Hepatocyte (in vitro differentiated cells): Measurements from ENCODE around the gene DCAF8L1. TPM values are rescaled to one million over a fixed set of nuclear protein-coding genes. Genes with fewer than 3 reads are reported as not detected.
A peak's percentile ranks its signal among the peaks of the same experiment; 100 is the strongest.
"Not testable (repeated sequence)": the region's sequence is repeated elsewhere in the genome, so short reads cannot be mapped to it uniquely, and the experiment has no call there.

ENCODE experiments used
- DNase-seq: peaks from one replicate; pipeline ENCODE4 v3.0.0-alpha.2; 2016; ENCODE audit warnings: low spot score
- H2AFZ ChIP-seq: fragments of 200-600 bp; sonication (generic); 2 replicates; pipeline ENCODE4 v1.6.0; 2016; ENCODE audit warnings: antibody characterized with exemption, mild to moderate bottlenecking
- H3K27ac ChIP-seq: fragments of 200-600 bp; sonication (generic); 2 replicates; pipeline ENCODE4 v1.5.1; 2016; ENCODE audit warnings: mild to moderate bottlenecking
- H3K27me3 ChIP-seq: fragments of 200-600 bp; sonication (generic); 2 replicates; pipeline ENCODE4 v1.6.1; 2016
- H3K36me3 ChIP-seq: fragments of 200-600 bp; sonication (generic); replicated peaks from 2 replicates; pipeline ENCODE4 v1.5.1; 2016; ENCODE audit warnings: low read depth; ENCODE audit not compliant: insufficient read depth
- H3K4me1 ChIP-seq: fragments of 200-600 bp; sonication (generic); 2 replicates; pipeline ENCODE4 v1.5.1; 2016; ENCODE audit warnings: mild to moderate bottlenecking, moderate library complexity; ENCODE audit not compliant: insufficient read depth
- H3K4me2 ChIP-seq: fragments of 200-600 bp; sonication (generic); 2 replicates; pipeline ENCODE4 v1.6.0; 2016
- H3K4me3 ChIP-seq: fragments of 200-600 bp; sonication (generic); 2 replicates; pipeline ENCODE4 v1.5.1; 2016; ENCODE audit warnings: mild to moderate bottlenecking
- H3K79me2 ChIP-seq: fragments of 200-600 bp; sonication (generic); 2 replicates; pipeline ENCODE4 v1.6.0; 2017; ENCODE audit warnings: mild to moderate bottlenecking
- H3K9me2 ChIP-seq: fragments of 200-600 bp; sonication (generic); replicated peaks from 2 replicates; pipeline ENCODE4 v1.6.0; 2017; ENCODE audit warnings: mild to moderate bottlenecking; ENCODE audit not compliant: insufficient read depth
- H3K9me3 ChIP-seq: fragments of 200-600 bp; sonication (generic); 2 replicates; pipeline ENCODE4 v1.5.1; 2016; ENCODE audit warnings: low read depth, mild to moderate bottlenecking
- H4K20me1 ChIP-seq: fragments of 200-600 bp; sonication (generic); 2 replicates; pipeline ENCODE4 v1.6.0; 2016; ENCODE audit warnings: mild to moderate bottlenecking; ENCODE audit not compliant: insufficient read depth, poor library complexity, severe bottlenecking
- EZH2 ChIP-seq: fragments of 200-600 bp; sonication (generic); IDR thresholded peaks from 2 replicates; pipeline ENCODE4 v1.6.1; 2016; ENCODE audit warnings: antibody characterized with exemption, mild to moderate bottlenecking, borderline replicate concordance
- EZH2phosphoT487 ChIP-seq: fragments of 200-600 bp; sonication (generic); IDR thresholded peaks from one replicate; pipeline ENCODE4 v1.6.1; 2018; ENCODE audit warnings: antibody characterized with exemption, mild to moderate bottlenecking, low read depth, moderate library complexity; ENCODE audit not compliant: unreplicated experiment, severe bottlenecking
- WGBS: methylation state at CpG from one replicate; pipeline ENCODE4 v1.1.6; 2016; ENCODE audit warnings: low lambda C conversion rate; ENCODE audit errors: missing lambda C conversion rate; 5-methylcytosine and 5-hydroxymethylcytosine counted together
- polyA plus RNA-seq: library from polyadenylated mRNA; unstranded; fragments of >200 nt; fragmentation: Nextera tagmentation; extraction: Ambion mirVana; gene quantifications from 2 replicates; pipeline ENCODE4 v1.2.1, GENCODE V29; 2016
- total RNA-seq: library from RNA; depleted of rRNA; stranded (reverse); fragments of >200 nt; gene quantifications from 2 replicates; pipeline ENCODE4 v1.2.3, GENCODE V29; 2014
- TF ChIP-seq, protein P1 (sequence below): fragments of 200-600 bp; sonication (generic); IDR thresholded peaks from 2 replicates; pipeline ENCODE4 v1.5.1; 2016; ENCODE audit warnings: antibody characterized with exemption, mild to moderate bottlenecking; ENCODE audit not compliant: poor library complexity

Gene DCAF8L1
- total and polyA plus RNA-seq, 2 experiments from 2014 or later = not detected

DNA sequence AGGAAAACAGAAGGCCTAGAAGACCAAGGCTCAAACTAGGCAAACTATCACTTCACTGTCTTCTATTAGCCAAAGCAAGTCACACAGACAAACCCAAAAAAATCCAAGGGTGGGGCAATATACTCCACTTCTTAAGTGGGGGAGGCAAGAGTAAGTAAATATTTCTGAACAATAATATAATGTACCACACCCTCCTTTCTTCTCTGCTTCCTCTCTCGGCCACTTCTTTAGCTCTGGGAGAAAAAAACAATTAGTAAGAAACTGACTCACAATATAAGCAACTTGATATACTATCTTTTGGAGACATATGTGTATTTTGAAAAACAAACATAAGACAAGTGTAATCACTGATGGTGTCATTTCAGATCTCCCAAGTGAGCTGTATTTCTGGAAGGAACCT lies 14.8 kb downstream of the DCAF8L1 start:
- no peaks in the 10 kb centered on the region for H3K4me1 ChIP-seq
- H3K9me3 ChIP-seq = no peaks in the 10 kb centered on the region
- DNase-seq = no peak
- H2AFZ ChIP-seq = no peak overlapping the region
- no peaks in the 10 kb centered on the region for H4K20me1 ChIP-seq
- no peaks in the 10 kb centered on the region for H3K36me3 ChIP-seq
- H3K9me2 ChIP-seq = no peaks in the 10 kb centered on the region
- TF ChIP-seq EZH2 (no peak), EZH2phosphoT487 (no peak)
- TF ChIP-seq, protein P1, sequence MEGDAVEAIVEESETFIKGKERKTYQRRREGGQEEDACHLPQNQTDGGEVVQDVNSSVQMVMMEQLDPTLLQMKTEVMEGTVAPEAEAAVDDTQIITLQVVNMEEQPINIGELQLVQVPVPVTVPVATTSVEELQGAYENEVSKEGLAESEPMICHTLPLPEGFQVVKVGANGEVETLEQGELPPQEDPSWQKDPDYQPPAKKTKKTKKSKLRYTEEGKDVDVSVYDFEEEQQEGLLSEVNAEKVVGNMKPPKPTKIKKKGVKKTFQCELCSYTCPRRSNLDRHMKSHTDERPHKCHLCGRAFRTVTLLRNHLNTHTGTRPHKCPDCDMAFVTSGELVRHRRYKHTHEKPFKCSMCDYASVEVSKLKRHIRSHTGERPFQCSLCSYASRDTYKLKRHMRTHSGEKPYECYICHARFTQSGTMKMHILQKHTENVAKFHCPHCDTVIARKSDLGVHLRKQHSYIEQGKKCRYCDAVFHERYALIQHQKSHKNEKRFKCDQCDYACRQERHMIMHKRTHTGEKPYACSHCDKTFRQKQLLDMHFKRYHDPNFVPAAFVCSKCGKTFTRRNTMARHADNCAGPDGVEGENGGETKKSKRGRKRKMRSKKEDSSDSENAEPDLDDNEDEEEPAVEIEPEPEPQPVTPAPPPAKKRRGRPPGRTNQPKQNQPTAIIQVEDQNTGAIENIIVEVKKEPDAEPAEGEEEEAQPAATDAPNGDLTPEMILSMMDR = no peak
- H3K27me3 ChIP-seq = no peaks in the 10 kb centered on the region
- 65% methylated on average over 1 of the region's 1 CpG for WGBS
- peak overlapping the region; percentile 53 for H3K27ac ChIP-seq
- no peak overlapping the region for H3K4me2 ChIP-seq
- no peak overlapping the region for H3K4me3 ChIP-seq
- no peaks in the 10 kb centered on the region for H3K79me2 ChIP-seq

GRCh38 chrX:27965348-27965747 lies 15.9 kb downstream of the DCAF8L1 start:
- H3K4me2 ChIP-seq, H4K20me1 ChIP-seq, DNase-seq, H3K36me3 ChIP-seq, H3K79me2 ChIP-seq, H3K27ac ChIP-seq, H3K9me3 ChIP-seq, H3K4me3 ChIP-seq, H2AFZ ChIP-seq, H3K27me3 ChIP-seq, H3K4me1 ChIP-seq, H3K9me2 ChIP-seq: not testable (repeated sequence)
- WGBS = 74% methylated on average over 5 of the region's 5 CpGs

DNA sequence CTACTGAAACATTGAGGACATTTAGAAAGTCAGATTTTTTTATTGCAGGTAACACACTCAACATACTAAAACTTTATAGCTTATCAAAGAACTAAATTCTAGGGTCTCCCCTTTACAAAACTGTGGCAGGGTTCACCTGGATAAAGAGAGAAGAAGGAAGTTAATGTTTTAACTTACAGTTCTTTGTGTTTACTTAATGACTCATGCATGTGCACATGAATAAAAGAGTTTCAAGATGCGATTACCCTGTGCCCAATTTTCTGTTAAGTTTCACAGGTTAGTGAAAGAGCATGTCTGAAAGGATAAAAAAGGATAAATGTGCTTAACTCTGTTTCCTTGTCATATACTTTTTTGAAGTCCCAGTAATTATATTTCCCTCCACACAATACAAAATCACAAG lies 16.8 kb downstream of the DCAF8L1 start:
- Histone ChIP-seq H3K9me3 (no peaks in the 10 kb centered on the region), H3K27me3 (no peaks in the 10 kb centered on the region), H3K36me3 (no peaks in the 10 kb centered on the region), H3K4me2 (no peak overlapping the region), H4K20me1 (no peaks in the 10 kb centered on the region), H3K27ac (peak overlapping the region; percentile 28), H3K79me2 (no peaks in the 10 kb centered on the region), H2AFZ (no peak overlapping the region), H3K4me3 (no peak overlapping the region), H3K9me2 (no peaks in the 10 kb centered on the region), H3K4me1 (no peaks in the 10 kb centered on the region)
- no peak for TF ChIP-seq EZH2phosphoT487
- TF ChIP-seq, protein P1 = no peak
- WGBS = 63% methylated on average over 1 of the region's 1 CpG
- DNase-seq = no peak

- not testable (repeated sequence) for H3K4me3 ChIP-seq, DNase-seq, H3K4me1 ChIP-seq, H3K9me3 ChIP-seq, H2AFZ ChIP-seq, H3K27me3 ChIP-seq, H3K4me2 ChIP-seq, H3K27ac ChIP-seq, H4K20me1 ChIP-seq, H3K36me3 ChIP-seq, H3K79me2 ChIP-seq, H3K9me2 ChIP-seq
- WGBS = 91% methylated on average over 5 of the region's 5 CpGs
Observed at GRCh38 chrX:27960410-27960809, 20.8 kb downstream of the DCAF8L1 start.

- Histone ChIP-seq H3K36me3 (no peaks in the 10 kb centered on the region), H3K4me3 (no peak overlapping the region)
- 69% methylated on average over 1 of the region's 1 CpG for WGBS
Observed at GRCh38 chrX:27953171-27953570, 28.1 kb downstream of the DCAF8L1 start.

More at GRCh38 chrX:27953171-27953570, 28.1 kb downstream of the DCAF8L1 start:
- Histone ChIP-seq H3K79me2 (no peaks in the 10 kb centered on the region), H3K27me3 (no peaks in the 10 kb centered on the region), H3K9me2 (no peaks in the 10 kb centered on the region), H2AFZ (no peak overlapping the region), H3K4me2 (no peak overlapping the region), H4K20me1 (no peaks in the 10 kb centered on the region), H3K9me3 (no peaks in the 10 kb centered on the region), H3K4me1 (no peaks in the 10 kb centered on the region), H3K27ac (no peak overlapping the region)
- no peak for TF ChIP-seq EZH2
- TF ChIP-seq, protein P1 = no peak
- TF ChIP-seq EZH2phosphoT487 = no peak
- DNase-seq = no peak
